ENCODE data around the gene EFR3B. TPM values are rescaled to one million over a fixed set of nuclear protein-coding genes. Genes with fewer than 3 reads are reported as not detected.

The EFR3B gene
- total and polyA plus RNA-seq, 2 of the 13 experiments (the other 11 are each of a cell fraction or from before 2014, with no cell fraction given) = 0.42 TPM

DNA sequence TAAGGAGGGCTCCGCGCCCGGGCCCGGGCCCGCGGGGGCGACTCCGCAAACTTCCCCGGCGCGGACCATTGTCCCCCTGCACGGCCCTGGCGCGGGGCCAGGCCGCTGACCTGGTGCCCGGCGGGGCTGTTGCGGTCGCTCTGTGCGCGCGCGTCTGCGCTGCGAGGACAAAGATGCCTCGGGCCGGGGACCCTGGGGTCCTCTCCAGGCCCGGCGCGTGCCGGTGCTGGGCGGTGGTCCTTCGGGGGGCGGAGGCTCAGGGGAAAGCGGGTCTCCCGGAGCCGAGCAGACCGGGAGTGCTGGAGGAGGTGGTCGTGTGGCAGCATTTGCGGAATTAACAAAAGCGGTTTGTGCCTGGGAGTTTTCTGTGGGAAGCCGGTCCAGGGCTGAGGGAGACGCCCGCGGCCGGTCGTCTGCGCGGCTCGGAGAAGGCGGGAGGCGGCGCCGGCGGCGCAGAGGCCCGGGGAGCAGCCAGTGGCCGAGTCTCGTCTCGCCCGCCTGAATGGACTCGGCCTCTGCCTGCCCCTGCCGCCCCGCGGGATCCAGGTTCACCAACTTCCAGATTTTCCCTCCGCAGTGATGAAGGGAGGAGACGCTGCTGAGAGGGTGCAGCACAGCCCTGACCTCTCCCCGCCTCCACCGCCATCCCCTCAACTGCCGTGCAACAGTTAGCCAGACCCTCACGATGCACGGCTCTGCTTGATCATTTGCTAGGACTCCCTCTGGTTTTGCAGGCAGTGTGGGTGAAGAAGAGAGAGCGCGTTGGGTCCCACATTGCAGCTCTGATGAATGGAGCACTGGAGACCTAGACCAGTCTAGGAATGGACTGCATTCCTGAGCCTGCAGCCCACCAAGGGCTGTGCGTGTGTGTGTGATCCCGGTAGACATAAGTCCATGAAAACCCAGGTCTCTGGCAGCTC, 705 bp downstream of the EFR3B start (continued):
- TF ChIP-seq, protein P1, sequence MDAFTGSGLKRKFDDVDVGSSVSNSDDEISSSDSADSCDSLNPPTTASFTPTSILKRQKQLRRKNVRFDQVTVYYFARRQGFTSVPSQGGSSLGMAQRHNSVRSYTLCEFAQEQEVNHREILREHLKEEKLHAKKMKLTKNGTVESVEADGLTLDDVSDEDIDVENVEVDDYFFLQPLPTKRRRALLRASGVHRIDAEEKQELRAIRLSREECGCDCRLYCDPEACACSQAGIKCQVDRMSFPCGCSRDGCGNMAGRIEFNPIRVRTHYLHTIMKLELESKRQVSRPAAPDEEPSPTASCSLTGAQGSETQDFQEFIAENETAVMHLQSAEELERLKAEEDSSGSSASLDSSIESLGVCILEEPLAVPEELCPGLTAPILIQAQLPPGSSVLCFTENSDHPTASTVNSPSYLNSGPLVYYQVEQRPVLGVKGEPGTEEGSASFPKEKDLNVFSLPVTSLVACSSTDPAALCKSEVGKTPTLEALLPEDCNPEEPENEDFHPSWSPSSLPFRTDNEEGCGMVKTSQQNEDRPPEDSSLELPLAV (CRISPR knock-in tag; conservative IDR thresholded peaks at IDR 0.05; ENCODE audit: low read depth) = no peak
- no peak for TF ChIP-seq MZF1 (CRISPR knock-in tag; IDR thresholded peaks at IDR 0.05; ENCODE audit: borderline replicate concordance)
- TF ChIP-seq, protein P2, sequence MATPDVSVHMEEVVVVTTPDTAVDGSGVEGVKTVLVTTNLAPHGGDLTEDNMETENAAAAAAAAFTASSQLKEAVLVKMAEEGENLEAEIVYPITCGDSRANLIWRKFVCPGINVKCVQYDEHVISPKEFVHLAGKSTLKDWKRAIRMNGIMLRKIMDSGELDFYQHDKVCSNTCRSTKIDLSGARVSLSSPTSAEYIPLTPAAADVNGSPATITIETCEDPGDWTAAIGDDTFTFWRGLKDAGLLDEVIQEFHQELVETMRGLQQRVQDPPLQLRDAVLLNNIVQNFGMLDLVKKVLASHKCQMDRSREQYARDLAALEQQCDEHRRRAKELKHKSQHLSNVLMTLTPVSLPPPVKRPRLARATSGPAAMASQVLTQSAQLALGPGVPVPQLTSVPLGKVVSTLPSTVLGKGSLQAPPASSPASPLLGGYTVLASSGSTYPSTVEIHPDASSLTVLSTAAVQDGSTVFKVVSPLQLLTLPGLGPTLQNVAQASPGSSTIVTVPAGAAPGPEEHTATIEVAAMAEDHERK (CRISPR knock-in tag; IDR thresholded peaks at IDR 0.05; ENCODE audit: low read depth) = no peak
- TF ChIP-seq, protein P3, sequence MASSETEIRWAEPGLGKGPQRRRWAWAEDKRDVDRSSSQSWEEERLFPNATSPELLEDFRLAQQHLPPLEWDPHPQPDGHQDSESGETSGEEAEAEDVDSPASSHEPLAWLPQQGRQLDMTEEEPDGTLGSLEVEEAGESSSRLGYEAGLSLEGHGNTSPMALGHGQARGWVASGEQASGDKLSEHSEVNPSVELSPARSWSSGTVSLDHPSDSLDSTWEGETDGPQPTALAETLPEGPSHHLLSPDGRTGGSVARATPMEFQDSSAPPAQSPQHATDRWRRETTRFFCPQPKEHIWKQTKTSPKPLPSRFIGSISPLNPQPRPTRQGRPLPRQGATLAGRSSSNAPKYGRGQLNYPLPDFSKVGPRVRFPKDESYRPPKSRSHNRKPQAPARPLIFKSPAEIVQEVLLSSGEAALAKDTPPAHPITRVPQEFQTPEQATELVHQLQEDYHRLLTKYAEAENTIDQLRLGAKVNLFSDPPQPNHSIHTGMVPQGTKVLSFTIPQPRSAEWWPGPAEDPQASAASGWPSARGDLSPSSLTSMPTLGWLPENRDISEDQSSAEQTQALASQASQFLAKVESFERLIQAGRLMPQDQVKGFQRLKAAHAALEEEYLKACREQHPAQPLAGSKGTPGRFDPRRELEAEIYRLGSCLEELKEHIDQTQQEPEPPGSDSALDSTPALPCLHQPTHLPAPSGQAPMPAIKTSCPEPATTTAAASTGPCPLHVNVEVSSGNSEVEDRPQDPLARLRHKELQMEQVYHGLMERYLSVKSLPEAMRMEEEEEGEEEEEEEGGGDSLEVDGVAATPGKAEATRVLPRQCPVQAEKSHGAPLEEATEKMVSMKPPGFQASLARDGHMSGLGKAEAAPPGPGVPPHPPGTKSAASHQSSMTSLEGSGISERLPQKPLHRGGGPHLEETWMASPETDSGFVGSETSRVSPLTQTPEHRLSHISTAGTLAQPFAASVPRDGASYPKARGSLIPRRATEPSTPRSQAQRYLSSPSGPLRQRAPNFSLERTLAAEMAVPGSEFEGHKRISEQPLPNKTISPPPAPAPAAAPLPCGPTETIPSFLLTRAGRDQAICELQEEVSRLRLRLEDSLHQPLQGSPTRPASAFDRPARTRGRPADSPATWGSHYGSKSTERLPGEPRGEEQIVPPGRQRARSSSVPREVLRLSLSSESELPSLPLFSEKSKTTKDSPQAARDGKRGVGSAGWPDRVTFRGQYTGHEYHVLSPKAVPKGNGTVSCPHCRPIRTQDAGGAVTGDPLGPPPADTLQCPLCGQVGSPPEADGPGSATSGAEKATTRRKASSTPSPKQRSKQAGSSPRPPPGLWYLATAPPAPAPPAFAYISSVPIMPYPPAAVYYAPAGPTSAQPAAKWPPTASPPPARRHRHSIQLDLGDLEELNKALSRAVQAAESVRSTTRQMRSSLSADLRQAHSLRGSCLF (CRISPR knock-in tag; IDR thresholded peaks at IDR 0.05; ENCODE audit: borderline replicate concordance) = no peak
- no peak for TF ChIP-seq ZNF383 (CRISPR knock-in tag; IDR thresholded peaks at IDR 0.05; ENCODE audit: borderline replicate concordance)
- no peak for TF ChIP-seq HNF4G (IDR thresholded peaks at IDR 0.05; ENCODE audit: borderline replicate concordance, low read depth, low read length)
- no peak for TF ChIP-seq HNF4G (CRISPR knock-in tag; IDR thresholded peaks at IDR 0.05; ENCODE audit: borderline replicate concordance, low read depth)
- TF ChIP-seq ZNF326 (CRISPR knock-in tag; IDR thresholded peaks at IDR 0.05; ENCODE audit: borderline replicate concordance) = no peak
- no peak for TF ChIP-seq HNRNPL (IDR thresholded peaks at IDR 0.05; ENCODE audit: low read depth, low read length)
- no peak for TF ChIP-seq MAFF (IDR thresholded peaks at IDR 0.05; ENCODE audit: low read depth, low read length)
- no peak for TF ChIP-seq ZNF619 (CRISPR knock-in tag; IDR thresholded peaks at IDR 0.05)
- TF ChIP-seq MATR3 (CRISPR knock-in tag; IDR thresholded peaks at IDR 0.05) = no peak
- TF ChIP-seq ARID2 (CRISPR knock-in tag; IDR thresholded peaks at IDR 0.05; ENCODE audit: borderline replicate concordance) = no peak; the same call in 1 of the 2 replicates
- no peak for TF ChIP-seq TCF12 (IDR thresholded peaks at IDR 0.05)
- TF ChIP-seq TCF12 (CRISPR knock-in tag; IDR thresholded peaks at IDR 0.05) = no peak
- TF ChIP-seq ZNF720 (CRISPR knock-in tag; IDR thresholded peaks at IDR 0.05) = no peak
- no peak for TF ChIP-seq SMAD3 (CRISPR knock-in tag; IDR thresholded peaks at IDR 0.05)
- no peak for TF ChIP-seq ZNF180 (CRISPR knock-in tag; IDR thresholded peaks at IDR 0.05; ENCODE audit: borderline replicate concordance, low read depth)
- TF ChIP-seq, protein P4, sequence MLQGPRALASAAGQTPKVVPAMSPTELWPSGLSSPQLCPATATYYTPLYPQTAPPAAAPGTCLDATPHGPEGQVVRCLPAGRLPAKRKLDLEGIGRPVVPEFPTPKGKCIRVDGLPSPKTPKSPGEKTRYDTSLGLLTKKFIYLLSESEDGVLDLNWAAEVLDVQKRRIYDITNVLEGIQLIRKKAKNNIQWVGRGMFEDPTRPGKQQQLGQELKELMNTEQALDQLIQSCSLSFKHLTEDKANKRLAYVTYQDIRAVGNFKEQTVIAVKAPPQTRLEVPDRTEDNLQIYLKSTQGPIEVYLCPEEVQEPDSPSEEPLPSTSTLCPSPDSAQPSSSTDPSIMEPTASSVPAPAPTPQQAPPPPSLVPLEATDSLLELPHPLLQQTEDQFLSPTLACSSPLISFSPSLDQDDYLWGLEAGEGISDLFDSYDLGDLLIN (CRISPR knock-in tag; IDR thresholded peaks at IDR 0.05; ENCODE audit: borderline replicate concordance) = no peak
